Astrocyte (in vitro differentiated cells and primary cell): ENCODE measurements around the gene TENT5C.

Source experiments
- CTCF ChIP-seq: IDR thresholded peaks from 2 replicates; pipeline ENCODE4 v1.5.1; 2011; ENCODE audit warnings: low read depth, mild to moderate bottlenecking, inconsistent platforms, low read length, moderate library complexity; ENCODE audit not compliant: insufficient read depth
- EZH2 ChIP-seq: IDR thresholded peaks from 2 replicates; pipeline ENCODE4 v1.6.1; 2012; ENCODE audit warnings: mild to moderate bottlenecking, low read length, inconsistent platforms; ENCODE audit not compliant: insufficient read depth

GRCh38 chr1:117628343-117628742, 22.5 kb downstream of the TENT5C start:
- TF ChIP-seq EZH2, result no peak
- TF ChIP-seq CTCF, result no peak
